Measurements from ENCODE around the gene CDH2.

Gene CDH2

DNA sequence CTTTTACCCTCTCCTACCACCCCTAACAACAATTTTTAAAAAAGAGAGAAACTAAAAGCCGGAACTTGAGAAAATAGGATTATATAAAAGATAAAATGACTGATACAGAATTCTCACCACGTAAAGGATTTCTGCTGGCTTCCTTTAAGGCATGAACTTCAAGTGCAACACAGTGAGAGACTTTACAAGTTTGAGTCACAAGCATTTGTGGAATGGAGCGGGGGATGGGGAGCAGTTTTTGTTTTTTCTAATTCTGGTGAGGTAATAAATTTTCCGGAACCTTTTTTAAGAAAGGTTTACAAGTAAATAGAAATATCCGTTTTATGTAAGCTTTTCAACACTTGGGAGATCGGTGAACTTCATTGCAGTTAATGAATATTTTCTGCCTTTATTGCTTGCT lies 1.8 kb upstream of the CDH2 start:
- H2AFZ ChIP-seq (ENCODE audit: insufficient read depth, low read length, poor library complexity): no peak overlapping the region
- no peak overlapping the region for H3K23ac ChIP-seq (ENCODE audit: low read length)
- no peaks in the 10 kb centered on the region for H3K79me1 ChIP-seq (ENCODE audit: low read length)
- H3K4me1 ChIP-seq (ENCODE audit: control insufficient read depth in 1 of 2, insufficient read depth in 2 of 2, low read length in 2 of 2): peaks cover 5 to 18% of the 10 kb centered on the region in 2 experiments
- peaks cover 3% of the 10 kb centered on the region for H3K9me3 ChIP-seq (ENCODE audit: insufficient read depth, low read depth, low read length)
- H2BK12ac ChIP-seq (ENCODE audit: low read length): no peak overlapping the region
- no peak overlapping the region for H4K91ac ChIP-seq (ENCODE audit: low read depth, low read length)
- H3K18ac ChIP-seq (ENCODE audit: low read length): no peak overlapping the region
- H3K27ac ChIP-seq (ENCODE audit: low read depth, low read length): no peak overlapping the region
- H2AK5ac ChIP-seq (ENCODE audit: low read length): no peak overlapping the region
- WGBS (ENCODE audit: extremely low coverage, insufficient coverage, insufficient read length): no CpG with 5 or more reads among the region's 6 CpGs
- no peaks in the 10 kb centered on the region for H3K36me3 ChIP-seq (ENCODE audit: control insufficient read depth in 1 of 2, insufficient read depth in 2 of 2, low read length in 2 of 2)
- no peaks in the 10 kb centered on the region for H3K79me2 ChIP-seq (ENCODE audit: control insufficient read depth, insufficient read depth, low read length, poor library complexity)
- no peak overlapping the region for H3K4me2 ChIP-seq (ENCODE audit: low read length)
- no peak for DNase-seq
- no peak overlapping the region for H2BK120ac ChIP-seq (ENCODE audit: insufficient read depth, low read length, poor library complexity)
- no peak overlapping the region for H4K8ac ChIP-seq (ENCODE audit: low read depth, low read length)
- no peak overlapping the region for H4K12ac ChIP-seq (ENCODE audit: low read depth, low read length)
- H3K14ac ChIP-seq (ENCODE audit: low read length): no peak overlapping the region
- H2BK5ac ChIP-seq (ENCODE audit: low read depth, low read length, poor library complexity): no peak overlapping the region
- H3K27me3 ChIP-seq (ENCODE audit: insufficient read depth, low read length): peaks cover 22% of the 10 kb centered on the region
- no peak overlapping the region for H3K4me3 ChIP-seq (ENCODE audit: low read depth, low read length)
- no peak overlapping the region for H3K4ac ChIP-seq (ENCODE audit: low read depth, low read length)
- H3K9ac ChIP-seq (ENCODE audit: low read length): no peak overlapping the region

DNA sequence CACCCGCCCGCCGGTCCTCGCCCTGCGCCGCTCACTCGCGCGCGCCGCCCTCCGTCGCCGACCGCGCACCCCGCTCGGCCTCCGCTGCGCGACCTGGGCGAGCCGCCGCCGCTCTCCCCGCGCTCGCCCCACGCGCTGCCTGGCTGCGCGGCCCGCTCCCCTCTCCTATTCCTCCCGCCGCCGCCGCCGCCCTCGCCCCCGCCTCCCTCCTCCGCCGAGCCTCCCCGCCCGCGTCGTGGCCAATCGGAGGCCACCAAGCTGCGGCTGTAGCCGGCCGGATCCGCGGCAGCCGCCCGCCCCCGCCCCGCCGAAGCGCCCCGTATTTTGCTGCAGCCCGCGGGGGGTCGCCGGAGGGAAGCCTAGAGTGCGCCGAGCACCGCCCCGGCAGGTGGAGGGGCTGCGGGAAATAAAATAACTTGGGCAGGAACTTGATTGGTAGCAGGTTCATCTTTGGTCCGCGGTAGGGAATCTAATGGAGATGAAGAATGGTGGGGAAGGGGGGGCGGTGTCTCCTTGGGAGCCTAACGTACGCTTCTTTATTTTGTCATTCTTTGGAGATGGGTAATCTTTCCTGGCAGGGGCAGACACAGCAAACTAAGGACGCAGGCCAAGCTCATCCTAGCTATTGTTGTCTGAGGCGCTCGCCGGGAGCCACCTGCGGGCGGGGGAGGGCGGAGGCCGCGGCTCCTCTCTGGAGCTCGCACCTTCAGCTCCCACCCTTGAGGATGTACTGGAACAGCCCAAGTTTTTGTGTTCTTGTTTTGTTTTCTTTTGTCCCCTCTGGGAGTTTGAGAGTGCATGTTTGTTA lies 1.1 kb upstream of the CDH2 start:
- H3K36me3 ChIP-seq (ENCODE audit: control insufficient read depth in 1 of 2, insufficient read depth in 2 of 2, low read length in 2 of 2): no peaks in the 10 kb centered on the region
- H3K4me3 ChIP-seq (ENCODE audit: low read depth, low read length): peak overlapping the region; percentile 79
- peak overlapping the region; percentile 17 for H2AFZ ChIP-seq (ENCODE audit: insufficient read depth, low read length, poor library complexity)
- peaks cover 22% of the 10 kb centered on the region for H3K27me3 ChIP-seq (ENCODE audit: insufficient read depth, low read length)
- H3K4me1 ChIP-seq (ENCODE audit: control insufficient read depth in 1 of 2, insufficient read depth in 2 of 2, low read length in 2 of 2): peaks cover 5 to 18% of the 10 kb centered on the region in 2 experiments
- H4K12ac ChIP-seq (ENCODE audit: low read depth, low read length): no peak overlapping the region
- peaks cover 3% of the 10 kb centered on the region for H3K9me3 ChIP-seq (ENCODE audit: insufficient read depth, low read depth, low read length)
- no peak overlapping the region for H2AK5ac ChIP-seq (ENCODE audit: low read length)
- DNase-seq: peak in 1 of 2 donors; percentile 36
- H3K79me1 ChIP-seq (ENCODE audit: low read length): no peaks in the 10 kb centered on the region
- H3K27ac ChIP-seq (ENCODE audit: low read depth, low read length): no peak overlapping the region
- H3K23ac ChIP-seq (ENCODE audit: low read length): no peak overlapping the region
- H3K79me2 ChIP-seq (ENCODE audit: control insufficient read depth, insufficient read depth, low read length, poor library complexity): no peaks in the 10 kb centered on the region
- H3K4ac ChIP-seq (ENCODE audit: low read depth, low read length): no peak overlapping the region
- H2BK5ac ChIP-seq (ENCODE audit: low read depth, low read length, poor library complexity): no peak overlapping the region
- H4K8ac ChIP-seq (ENCODE audit: low read depth, low read length): no peak overlapping the region
- H2BK120ac ChIP-seq (ENCODE audit: insufficient read depth, low read length, poor library complexity): no peak overlapping the region
- no peak overlapping the region for H2BK12ac ChIP-seq (ENCODE audit: low read length)
- peak overlapping the region; percentile 100 for H3K4me2 ChIP-seq (ENCODE audit: low read length)
- no peak overlapping the region for H3K18ac ChIP-seq (ENCODE audit: low read length)
- peak overlapping the region; percentile 44 for H3K14ac ChIP-seq (ENCODE audit: low read length)
- no CpG with 5 or more reads among the region's 83 CpGs for WGBS (ENCODE audit: extremely low coverage, insufficient coverage, insufficient read length)
- H4K91ac ChIP-seq (ENCODE audit: low read depth, low read length): no peak overlapping the region
- peak overlapping the region; percentile 73 for H3K9ac ChIP-seq (ENCODE audit: low read length)

DNA sequence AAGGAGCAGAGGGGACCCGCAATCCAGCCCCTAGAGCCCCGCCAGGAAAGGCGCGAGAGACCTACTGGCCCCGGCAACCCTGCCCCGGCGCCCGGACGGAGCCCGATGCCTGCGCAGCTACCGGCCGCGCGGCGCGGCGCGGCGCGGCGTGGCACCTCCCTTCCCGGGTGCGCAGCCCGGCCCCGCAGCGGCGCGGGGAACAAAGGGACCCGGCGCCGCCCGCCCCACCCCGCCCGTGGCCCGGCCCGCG lies 307 bp downstream of the CDH2 start:
- no peaks in the 10 kb centered on the region for H3K79me2 ChIP-seq (ENCODE audit: control insufficient read depth, insufficient read depth, low read length, poor library complexity)
- peak overlapping the region; percentile 100 for H3K4me2 ChIP-seq (ENCODE audit: low read length)
- no peak overlapping the region for H2BK5ac ChIP-seq (ENCODE audit: low read depth, low read length, poor library complexity)
- H4K8ac ChIP-seq (ENCODE audit: low read depth, low read length): no peak overlapping the region
- no peak overlapping the region for H4K91ac ChIP-seq (ENCODE audit: low read depth, low read length)
- no peak overlapping the region for H2BK120ac ChIP-seq (ENCODE audit: insufficient read depth, low read length, poor library complexity)
- no peak overlapping the region for H2AK5ac ChIP-seq (ENCODE audit: low read length)
- H3K4me3 ChIP-seq (ENCODE audit: low read depth, low read length): peak overlapping the region; percentile 79
- H3K79me1 ChIP-seq (ENCODE audit: low read length): no peaks in the 10 kb centered on the region
- H3K14ac ChIP-seq (ENCODE audit: low read length): no peak overlapping the region
- no peak overlapping the region for H3K9ac ChIP-seq (ENCODE audit: low read length)
- peak overlapping the region; percentile 23 for H2AFZ ChIP-seq (ENCODE audit: insufficient read depth, low read length, poor library complexity)
- no peak overlapping the region for H3K27ac ChIP-seq (ENCODE audit: low read depth, low read length)
- H3K27me3 ChIP-seq (ENCODE audit: insufficient read depth, low read length): peaks cover 22% of the 10 kb centered on the region
- no peaks in the 10 kb centered on the region for H3K36me3 ChIP-seq (ENCODE audit: control insufficient read depth in 1 of 2, insufficient read depth in 2 of 2, low read length in 2 of 2)
- H3K18ac ChIP-seq (ENCODE audit: low read length): no peak overlapping the region
- no peak overlapping the region for H2BK12ac ChIP-seq (ENCODE audit: low read length)
- H4K12ac ChIP-seq (ENCODE audit: low read depth, low read length): no peak overlapping the region
- H3K4me1 ChIP-seq (ENCODE audit: control insufficient read depth in 1 of 2, insufficient read depth in 2 of 2, low read length in 2 of 2): peaks cover 5 to 18% of the 10 kb centered on the region in 2 experiments
- H3K23ac ChIP-seq (ENCODE audit: low read length): no peak overlapping the region
- WGBS (ENCODE audit: extremely low coverage, insufficient coverage, insufficient read length): no CpG with 5 or more reads among the region's 38 CpGs
- H3K9me3 ChIP-seq (ENCODE audit: insufficient read depth, low read depth, low read length): peaks cover 3% of the 10 kb centered on the region
- DNase-seq: no peak
- H3K4ac ChIP-seq (ENCODE audit: low read depth, low read length): no peak overlapping the region

DNA sequence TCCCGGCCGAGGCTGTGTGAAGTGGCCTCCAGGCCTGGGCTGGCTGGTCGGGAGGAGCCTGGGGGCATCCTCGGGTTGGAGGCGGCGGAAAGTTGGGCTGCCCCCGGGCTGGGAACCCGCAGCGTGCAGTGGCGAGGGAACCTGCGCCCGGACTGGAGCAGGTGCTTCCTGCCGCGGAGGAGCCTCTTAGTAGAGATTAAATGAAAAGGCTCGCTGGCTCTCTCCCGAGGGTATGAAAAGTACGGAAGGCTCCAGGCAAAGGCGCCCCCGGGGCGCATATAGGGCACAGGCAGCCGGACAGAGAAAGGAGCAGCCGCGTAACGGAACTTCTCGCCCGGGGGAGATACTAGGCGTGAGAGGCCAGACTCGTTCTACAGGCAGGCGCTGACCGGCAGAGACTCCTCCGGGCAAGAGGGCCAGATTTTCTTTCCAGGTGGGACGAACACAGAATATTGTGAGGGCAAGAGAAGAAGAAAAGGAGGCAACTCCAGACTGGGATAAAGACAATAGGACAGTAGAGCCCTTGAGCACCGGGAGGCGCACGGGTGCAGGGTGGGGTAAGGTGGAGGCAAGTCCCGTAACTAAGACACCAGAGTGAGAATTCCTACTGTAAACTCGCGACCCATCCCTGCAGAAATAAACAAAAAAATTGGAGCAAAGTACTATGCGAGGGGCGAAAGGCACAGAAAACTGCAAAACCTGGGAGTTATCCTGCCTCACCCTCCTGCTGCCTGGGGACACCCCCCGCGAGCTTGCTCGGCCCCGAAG lies 816 bp downstream of the CDH2 start:
- Histone ChIP-seq H2BK5ac (ENCODE audit: low read depth, low read length, poor library complexity) (no peak overlapping the region), H3K9me3 (ENCODE audit: insufficient read depth, low read depth, low read length) (peaks cover 3% of the 10 kb centered on the region), H3K23ac (ENCODE audit: low read length) (no peak overlapping the region), H3K79me1 (ENCODE audit: low read length) (no peaks in the 10 kb centered on the region), H2BK12ac (ENCODE audit: low read length) (no peak overlapping the region), H3K27me3 (ENCODE audit: insufficient read depth, low read length) (peaks cover 22% of the 10 kb centered on the region), H4K8ac (ENCODE audit: low read depth, low read length) (no peak overlapping the region), H3K14ac (ENCODE audit: low read length) (no peak overlapping the region), H4K91ac (ENCODE audit: low read depth, low read length) (no peak overlapping the region), H3K27ac (ENCODE audit: low read depth, low read length) (no peak overlapping the region), H2AFZ (ENCODE audit: insufficient read depth, low read length, poor library complexity) (peak overlapping the region; percentile 23), H3K18ac (ENCODE audit: low read length) (no peak overlapping the region), H3K4me1 (ENCODE audit: control insufficient read depth in 1 of 2, insufficient read depth in 2 of 2, low read length in 2 of 2) (peaks cover 5 to 18% of the 10 kb centered on the region in 2 experiments), H3K79me2 (ENCODE audit: control insufficient read depth, insufficient read depth, low read length, poor library complexity) (no peaks in the 10 kb centered on the region), H3K4me2 (ENCODE audit: low read length) (peak overlapping the region; percentile 100), H3K36me3 (ENCODE audit: control insufficient read depth in 1 of 2, insufficient read depth in 2 of 2, low read length in 2 of 2) (no peaks in the 10 kb centered on the region), H2AK5ac (ENCODE audit: low read length) (no peak overlapping the region), H3K9ac (ENCODE audit: low read length) (peak overlapping the region; percentile 79), H4K12ac (ENCODE audit: low read depth, low read length) (no peak overlapping the region), H3K4ac (ENCODE audit: low read depth, low read length) (no peak overlapping the region), H3K4me3 (ENCODE audit: low read depth, low read length) (peak overlapping the region; percentile 79), H2BK120ac (ENCODE audit: insufficient read depth, low read length, poor library complexity) (no peak overlapping the region)
- WGBS (ENCODE audit: extremely low coverage, insufficient coverage, insufficient read length): no CpG with 5 or more reads among the region's 44 CpGs
- DNase-seq: peak in 1 of 2 donors; percentile 40

All from trophoblast cell (in vitro differentiated cells and primary cell).